T-helper 1 cell (primary cell): ENCODE data around the gene TRERF1.
"Not testable (repeated sequence)": the region's sequence is repeated elsewhere in the genome, so short reads cannot be mapped to it uniquely, and the experiment has no call there.

Source experiments
- DNase-seq, 5 donors: peaks; one replicate each; pipeline ENCODE4 v3.0.0-alpha.2; 2012 to 2020
- total RNA-seq, 4 donors: gene quantifications; one replicate each; lab custom pipeline; 2026; lab: John Stamatoyannopoulos, UW

Gene TRERF1
- 63.2 to 79.9 (median 74.4) reads per million in 4 donors for total RNA-seq

- peak; percentile 28 to 71 (median 44) for DNase-seq
Measured at GRCh38 chr6:42451333-42452170, at the start of gene TRERF1. TSS of gene TRERF1 (minus strand) at chr6:42451926. CDS start at chr6:42269590, 182,336 bp downstream.

- DNase-seq, result no peak
Measured at GRCh38 chr6:42498473-42499128, 46.9 kb upstream of the TRERF1 start.

GRCh38 chr6:42493914-42494539 lies 42.3 kb upstream of the TRERF1 start:
- no peak for DNase-seq

- no peak for DNase-seq
Measured at GRCh38 chr6:42488129-42488528, 36.4 kb upstream of the TRERF1 start.

GRCh38 chr6:42484261-42484660 lies 32.5 kb upstream of the TRERF1 start:
- DNase-seq, result no peak

GRCh38 chr6:42482174-42482573 lies 30.4 kb upstream of the TRERF1 start:
- DNase-seq, result no peak

GRCh38 chr6:42471714-42472113 lies 20.0 kb upstream of the TRERF1 start:
- no peak for DNase-seq

- no peak for DNase-seq
Measured at GRCh38 chr6:42471142-42471541, 19.4 kb upstream of the TRERF1 start.

GRCh38 chr6:42468273-42468672 lies 16.5 kb upstream of the TRERF1 start:
- DNase-seq, result no peak

GRCh38 chr6:42467651-42468050 lies 15.9 kb upstream of the TRERF1 start:
- DNase-seq, result no peak

GRCh38 chr6:42466470-42466869 lies 14.7 kb upstream of the TRERF1 start:
- DNase-seq, result not testable (repeated sequence)

GRCh38 chr6:42462474-42462972 lies 10.8 kb upstream of the TRERF1 start:
- DNase-seq, result no peak

- no peak for DNase-seq
Measured at GRCh38 chr6:42460883-42461282, 9.2 kb upstream of the TRERF1 start.

- no peak for DNase-seq
Measured at GRCh38 chr6:42459888-42460287, 8.2 kb upstream of the TRERF1 start.

- DNase-seq, result no peak
Measured at GRCh38 chr6:42454428-42454791, 2.7 kb upstream of the TRERF1 start.

GRCh38 chr6:42453654-42454427 lies 2.1 kb upstream of the TRERF1 start:
- peak in 1 of 5 donors; percentile 22 for DNase-seq

- peak; percentile 54 to 84 (median 65) for DNase-seq
Measured at GRCh38 chr6:42453031-42453653, 1.4 kb upstream of the TRERF1 start.

- peak; percentile 11 to 63 (median 28) for DNase-seq
Measured at GRCh38 chr6:42452171-42453030, 675 bp upstream of the TRERF1 start.

- peak in 2 of 5 donors; percentile 15 to 43 for DNase-seq
Measured at GRCh38 chr6:42450477-42451332, 1.0 kb downstream of the TRERF1 start.

GRCh38 chr6:42449917-42450476 lies 1.7 kb downstream of the TRERF1 start:
- peak in 1 of 5 donors; percentile 42 for DNase-seq
